Measurements from ENCODE around the gene CDH4.

The CDH4 gene

GRCh38 chr20:61822396-61822795 is 570.3 kb downstream of the CDH4 start:
- TF ChIP-seq CTCF (conservative IDR thresholded peaks at IDR 0.05; ENCODE audit: low read depth, low read length), result no peak
- no peak for DNase-seq (ENCODE audit: low read depth)
- no peak overlapping the region for H3K4me3 ChIP-seq (ENCODE audit: low read length)

GRCh38 chr20:61823242-61823641 is 571.2 kb downstream of the CDH4 start:
- DNase-seq (ENCODE audit: low read depth), result no peak
- no peak overlapping the region for H3K4me3 ChIP-seq (ENCODE audit: low read length)
- TF ChIP-seq CTCF (conservative IDR thresholded peaks at IDR 0.05; ENCODE audit: low read depth, low read length), result no peak

- no peak overlapping the region for H3K4me3 ChIP-seq (ENCODE audit: low read length)
- no peak for DNase-seq (ENCODE audit: low read depth)
- TF ChIP-seq CTCF (conservative IDR thresholded peaks at IDR 0.05; ENCODE audit: low read depth, low read length), result no peak
These were observed 576.8 kb downstream of the CDH4 start for GRCh38 chr20:61828891-61829290.

GRCh38 chr20:61829526-61829925 is 577.5 kb downstream of the CDH4 start:
- no peak for TF ChIP-seq CTCF (conservative IDR thresholded peaks at IDR 0.05; ENCODE audit: low read depth, low read length)
- H3K4me3 ChIP-seq (ENCODE audit: low read length), result no peak overlapping the region
- DNase-seq (ENCODE audit: low read depth), result no peak

- DNase-seq (ENCODE audit: low read depth), result no peak
- TF ChIP-seq CTCF (conservative IDR thresholded peaks at IDR 0.05; ENCODE audit: low read depth, low read length), result no peak
- H3K4me3 ChIP-seq (ENCODE audit: low read length), result no peak overlapping the region
These were observed 578.3 kb downstream of the CDH4 start for GRCh38 chr20:61830241-61830930.

GRCh38 chr20:61830991-61831390 is 578.9 kb downstream of the CDH4 start:
- no peak for TF ChIP-seq CTCF (conservative IDR thresholded peaks at IDR 0.05; ENCODE audit: low read depth, low read length)
- H3K4me3 ChIP-seq (ENCODE audit: low read length), result no peak overlapping the region
- DNase-seq (ENCODE audit: low read depth), result no peak

GRCh38 chr20:61832181-61832580 is 580.1 kb downstream of the CDH4 start:
- no peak for TF ChIP-seq CTCF (conservative IDR thresholded peaks at IDR 0.05; ENCODE audit: low read depth, low read length)
- no peak overlapping the region for H3K4me3 ChIP-seq (ENCODE audit: low read length)
- no peak for DNase-seq (ENCODE audit: low read depth)
